DND-41 (cell line): Measurements from ENCODE around the gene CSF3.

Experiments used
- EZH2 ChIP-seq: IDR thresholded peaks from 3 replicates; pipeline ENCODE4 v1.6.1; 2012; ENCODE audit warnings: borderline replicate concordance, low read depth, mild to moderate bottlenecking, moderate library complexity, low read length, inconsistent platforms; ENCODE audit not compliant: severe bottlenecking
- TF ChIP-seq, protein P1 (sequence below): IDR thresholded peaks from 2 replicates; pipeline ENCODE4 v1.5.1; 2012; ENCODE audit warnings: borderline replicate concordance, low read length, moderate library complexity, mild to moderate bottlenecking; ENCODE audit not compliant: poor library complexity, severe bottlenecking; ENCODE audit errors: extremely low read depth

DNA sequence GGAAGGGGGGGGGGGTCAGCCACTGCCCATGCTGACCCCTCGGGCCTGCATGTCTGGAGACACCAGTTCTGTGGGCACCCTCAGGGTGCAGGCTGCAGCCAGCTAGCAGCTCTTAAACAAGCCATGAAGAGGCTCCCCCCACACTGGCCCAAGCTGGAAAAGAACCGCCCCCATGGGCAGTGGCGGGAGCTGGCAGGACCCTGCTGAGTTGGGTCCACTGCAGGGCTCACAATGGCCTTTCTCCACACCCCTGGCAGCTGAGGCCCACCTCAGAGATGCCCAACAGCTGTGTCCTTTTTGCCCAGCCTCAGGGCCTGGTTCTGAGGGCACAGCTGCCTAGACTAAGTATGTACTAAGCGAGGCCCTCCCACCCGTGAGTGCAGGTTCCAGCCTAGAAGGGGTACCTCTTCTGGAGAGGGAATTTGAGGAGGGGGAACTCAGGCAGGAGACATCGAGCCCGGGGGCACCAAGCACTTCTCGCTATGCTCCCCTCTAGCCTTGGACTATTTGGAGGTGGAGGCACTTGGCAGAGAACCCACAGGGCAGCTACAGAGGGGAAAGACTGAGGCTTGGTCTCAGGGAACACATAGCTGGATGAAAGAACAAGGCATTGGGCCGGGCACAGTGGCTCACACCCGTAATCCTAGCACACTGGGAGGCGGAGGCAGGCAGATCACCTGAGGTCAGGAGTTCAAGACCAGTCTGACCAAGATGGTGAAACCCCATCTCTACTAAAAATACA lies 50.7 kb downstream of the CSF3 start:
- TF ChIP-seq, protein P1, sequence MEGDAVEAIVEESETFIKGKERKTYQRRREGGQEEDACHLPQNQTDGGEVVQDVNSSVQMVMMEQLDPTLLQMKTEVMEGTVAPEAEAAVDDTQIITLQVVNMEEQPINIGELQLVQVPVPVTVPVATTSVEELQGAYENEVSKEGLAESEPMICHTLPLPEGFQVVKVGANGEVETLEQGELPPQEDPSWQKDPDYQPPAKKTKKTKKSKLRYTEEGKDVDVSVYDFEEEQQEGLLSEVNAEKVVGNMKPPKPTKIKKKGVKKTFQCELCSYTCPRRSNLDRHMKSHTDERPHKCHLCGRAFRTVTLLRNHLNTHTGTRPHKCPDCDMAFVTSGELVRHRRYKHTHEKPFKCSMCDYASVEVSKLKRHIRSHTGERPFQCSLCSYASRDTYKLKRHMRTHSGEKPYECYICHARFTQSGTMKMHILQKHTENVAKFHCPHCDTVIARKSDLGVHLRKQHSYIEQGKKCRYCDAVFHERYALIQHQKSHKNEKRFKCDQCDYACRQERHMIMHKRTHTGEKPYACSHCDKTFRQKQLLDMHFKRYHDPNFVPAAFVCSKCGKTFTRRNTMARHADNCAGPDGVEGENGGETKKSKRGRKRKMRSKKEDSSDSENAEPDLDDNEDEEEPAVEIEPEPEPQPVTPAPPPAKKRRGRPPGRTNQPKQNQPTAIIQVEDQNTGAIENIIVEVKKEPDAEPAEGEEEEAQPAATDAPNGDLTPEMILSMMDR: no peak
- TF ChIP-seq EZH2: no peak
